Measurements from ENCODE around the gene NTHL1. TPM values are rescaled to one million over a fixed set of nuclear protein-coding genes. Genes with fewer than 3 reads are reported as not detected.

The NTHL1 gene
- polyA plus RNA-seq, 1 experiment = 21.0 TPM

- no peak for DNase-seq (ENCODE audit: low read depth)
- ChIA-PET POLR2A (no interaction called here), CTCF (interaction anchor here (0.6 to 0.7 kb wide), 2 partner anchors 30 to 65 kb away, joined by 3 read pairs; no protein-coding TSS in a partner anchor)
- H3K27me3 ChIP-seq (ENCODE audit: control insufficient read depth, insufficient read depth, low read length) = no peaks in the 10 kb centered on the region
- H3K36me3 ChIP-seq (ENCODE audit: control insufficient read depth, insufficient read depth, low read length) = peaks cover 58% of the 10 kb centered on the region
- TF ChIP-seq CTCF (IDR thresholded peaks at IDR 0.05; ENCODE audit: insufficient read depth, low read depth, low read length) = no peak
- no peak overlapping the region for H3K4me3 ChIP-seq (ENCODE audit: low read depth, low read length)
These were observed 39.4 kb upstream of the NTHL1 start for GRCh38 chr16:2086812-2087747.

GRCh38 chr16:2086106-2086742 is 38.6 kb upstream of the NTHL1 start:
- CTCF ChIA-PET = interaction anchor here (0.8 to 1.2 kb wide), 2 partner anchors 14 to 64 kb away, joined by 3 to 5 read pairs; no protein-coding TSS in a partner anchor
- POLR2A ChIA-PET = no interaction called here
- peaks cover 55% of the 10 kb centered on the region for H3K36me3 ChIP-seq (ENCODE audit: control insufficient read depth, insufficient read depth, low read length)
- no peak for TF ChIP-seq CTCF (IDR thresholded peaks at IDR 0.05; ENCODE audit: insufficient read depth, low read depth, low read length)
- H3K27me3 ChIP-seq (ENCODE audit: control insufficient read depth, insufficient read depth, low read length) = no peaks in the 10 kb centered on the region
- no peak for DNase-seq (ENCODE audit: low read depth)
- H3K4me3 ChIP-seq (ENCODE audit: low read depth, low read length) = no peak overlapping the region

DNA sequence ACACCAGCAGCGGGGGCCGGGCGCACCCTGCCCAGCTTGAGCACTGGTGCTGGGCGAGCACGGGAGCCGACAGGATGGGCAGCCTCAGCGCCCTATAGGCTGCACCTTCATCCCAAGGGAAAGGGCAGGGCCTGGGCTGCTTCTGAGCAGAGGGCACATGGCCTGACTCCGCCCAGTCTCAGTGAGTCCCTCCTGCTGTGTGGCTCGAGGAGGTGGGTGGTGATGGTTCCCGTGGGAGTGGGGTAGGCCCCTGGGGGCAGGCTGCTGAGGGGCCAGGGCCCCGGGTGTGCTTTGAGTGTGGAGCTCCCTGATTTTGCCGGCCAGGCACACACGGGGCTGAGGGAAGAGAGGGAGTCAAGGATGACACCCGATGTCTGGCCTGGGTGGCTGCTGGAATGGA is 38.0 kb upstream of the NTHL1 start:
- CTCF ChIA-PET = interaction anchor here (0.8 to 1.2 kb wide), 3 partner anchors 14 to 63 kb away, joined by 3 to 5 read pairs (median 5); no protein-coding TSS in a partner anchor
- POLR2A ChIA-PET = no interaction called here

GRCh38 chr16:2084895-2085625 is 37.4 kb upstream of the NTHL1 start:
- DNase-seq (ENCODE audit: low read depth) = no peak
- H3K27me3 ChIP-seq (ENCODE audit: control insufficient read depth, insufficient read depth, low read length) = no peaks in the 10 kb centered on the region
- peaks cover 50% of the 10 kb centered on the region for H3K36me3 ChIP-seq (ENCODE audit: control insufficient read depth, insufficient read depth, low read length)
- ChIA-PET POLR2A (no interaction called here), CTCF (interaction anchor here (1.2 kb wide), 2 partner anchors 61 to 63 kb away, joined by 5 read pairs; no protein-coding TSS in a partner anchor)
- no peak overlapping the region for H3K4me3 ChIP-seq (ENCODE audit: low read depth, low read length)
- TF ChIP-seq CTCF (IDR thresholded peaks at IDR 0.05; ENCODE audit: insufficient read depth, low read depth, low read length) = no peak

More for the DNA sequence above, 38.0 kb upstream of the NTHL1 start:
- no peak for TF ChIP-seq CTCF (IDR thresholded peaks at IDR 0.05; ENCODE audit: insufficient read depth, low read depth, low read length)
- no peak for DNase-seq (ENCODE audit: low read depth)
- H3K4me3 ChIP-seq (ENCODE audit: low read depth, low read length) = no peak overlapping the region
- H3K27me3 ChIP-seq (ENCODE audit: control insufficient read depth, insufficient read depth, low read length) = no peaks in the 10 kb centered on the region
- H3K36me3 ChIP-seq (ENCODE audit: control insufficient read depth, insufficient read depth, low read length) = peaks cover 53% of the 10 kb centered on the region

All from BJ (cell line).